SK-N-MC (cell line): ENCODE data around the gene ADCY3.

Experiments used
- DNase-seq: peaks from one replicate; pipeline ENCODE4 v3.0.0-alpha.2; 2011; ENCODE audit warnings: low read depth, low spot score
- H3K27ac ChIP-seq: fragments of 200-600 bp; sonication (generic); 2 replicates; pipeline ENCODE4 v1.5.1; 2016; ENCODE audit warnings: mixed run types
- H3K36me3 ChIP-seq: fragments of 200-600 bp; sonication (generic); 2 replicates; pipeline ENCODE4 v1.6.1; 2017; ENCODE audit warnings: antibody characterized with exemption, low read length, mixed read lengths; ENCODE audit not compliant: insufficient read depth
- H3K4me3 ChIP-seq: fragments of 200-600 bp; sonication (generic); 2 replicates; pipeline ENCODE4 v1.5.1; 2016
- H3K9ac ChIP-seq: fragments of 200-600 bp; sonication (generic); 2 replicates; pipeline ENCODE4 v1.8.0; 2017; ENCODE audit warnings: mixed run types, mixed read lengths; ENCODE audit not compliant: insufficient read length
- H3K9me3 ChIP-seq: fragments of 200-600 bp; sonication (generic); 2 replicates; pipeline ENCODE4 v1.6.1; 2017; ENCODE audit warnings: low read depth, mild to moderate bottlenecking, antibody characterized with exemption, low read length, moderate library complexity, mixed read lengths
- EZH2 ChIP-seq: fragments of 200-600 bp; sonication (generic); IDR thresholded peaks from one replicate; pipeline ENCODE4 v1.6.1; 2017; ENCODE audit warnings: antibody characterized with exemption
- FOXP2 ChIP-seq: optimal IDR thresholded peaks from 2 replicates; pipeline ENCODE3; 2011; ENCODE audit warnings: mild to moderate bottlenecking, moderate library complexity; ENCODE audit not compliant: insufficient read depth; ENCODE audit errors: extremely low read length, control extremely low read depth
- POLR2AphosphoS5 ChIP-seq: IDR thresholded peaks from 2 replicates; pipeline ENCODE4 v1.6.1; 2012; ENCODE audit warnings: mild to moderate bottlenecking, low read depth, low read length, borderline replicate concordance

The ADCY3 gene

GRCh38 chr2:24857746-24858145 lies 62.3 kb downstream of the ADCY3 start:
- no peak for DNase-seq
- TF ChIP-seq POLR2AphosphoS5 (no peak), FOXP2 (no peak), EZH2 (no peak)
- Histone ChIP-seq H3K36me3 (no peaks in the 10 kb centered on the region), H3K9ac (no peak overlapping the region), H3K4me3 (no peak overlapping the region), H3K27ac (no peak overlapping the region), H3K9me3 (no peaks in the 10 kb centered on the region)

- TF ChIP-seq POLR2AphosphoS5 (no peak), FOXP2 (no peak), EZH2 (no peak)
- Histone ChIP-seq H3K4me3 (no peak overlapping the region), H3K36me3 (no peaks in the 10 kb centered on the region), H3K9ac (no peak overlapping the region), H3K27ac (no peak overlapping the region), H3K9me3 (no peaks in the 10 kb centered on the region)
- no peak for DNase-seq
Measured at GRCh38 chr2:24856791-24857211, 63.2 kb downstream of the ADCY3 start.

GRCh38 chr2:24855726-24856125 lies 64.3 kb downstream of the ADCY3 start:
- Histone ChIP-seq H3K36me3 (no peaks in the 10 kb centered on the region), H3K9ac (no peak overlapping the region)
- no peak for DNase-seq

GRCh38 chr2:24855022-24855622 lies 64.9 kb downstream of the ADCY3 start:
- H3K4me3 ChIP-seq, result no peak overlapping the region
- no peak overlapping the region for H3K9ac ChIP-seq
- no peaks in the 10 kb centered on the region for H3K9me3 ChIP-seq
- no peak for DNase-seq
- no peaks in the 10 kb centered on the region for H3K36me3 ChIP-seq
- no peak for TF ChIP-seq POLR2AphosphoS5
- TF ChIP-seq FOXP2, result no peak
- no peak for TF ChIP-seq EZH2
- H3K27ac ChIP-seq, result no peak overlapping the region

More at GRCh38 chr2:24855726-24856125, 64.3 kb downstream of the ADCY3 start:
- Histone ChIP-seq H3K27ac (no peak overlapping the region), H3K4me3 (no peak overlapping the region), H3K9me3 (no peaks in the 10 kb centered on the region)
- TF ChIP-seq POLR2AphosphoS5 (no peak), FOXP2 (no peak), EZH2 (no peak)

GRCh38 chr2:24853996-24854395 lies 66.0 kb downstream of the ADCY3 start:
- H3K36me3 ChIP-seq, result no peaks in the 10 kb centered on the region
- H3K4me3 ChIP-seq, result no peak overlapping the region
- H3K9ac ChIP-seq, result no peak overlapping the region
- no peak overlapping the region for H3K27ac ChIP-seq
- no peak for TF ChIP-seq POLR2AphosphoS5
- no peak for TF ChIP-seq FOXP2
- no peak for TF ChIP-seq EZH2
- DNase-seq, result no peak
- no peaks in the 10 kb centered on the region for H3K9me3 ChIP-seq

- H3K4me3 ChIP-seq, result no peak overlapping the region
- H3K9ac ChIP-seq, result no peak overlapping the region
- DNase-seq, result no peak
- H3K27ac ChIP-seq, result no peak overlapping the region
- TF ChIP-seq EZH2 (no peak), FOXP2 (no peak), POLR2AphosphoS5 (no peak)
- no peaks in the 10 kb centered on the region for H3K9me3 ChIP-seq
- no peaks in the 10 kb centered on the region for H3K36me3 ChIP-seq
Measured at GRCh38 chr2:24853046-24853445, 67.0 kb downstream of the ADCY3 start.

- no peaks in the 10 kb centered on the region for H3K36me3 ChIP-seq
- no peak overlapping the region for H3K9ac ChIP-seq
- TF ChIP-seq POLR2AphosphoS5, result no peak
- TF ChIP-seq FOXP2, result no peak
- TF ChIP-seq EZH2, result no peak
- H3K4me3 ChIP-seq, result no peak overlapping the region
- H3K27ac ChIP-seq, result no peak overlapping the region
- DNase-seq, result no peak
- H3K9me3 ChIP-seq, result no peaks in the 10 kb centered on the region
Measured at GRCh38 chr2:24852431-24853020, 67.5 kb downstream of the ADCY3 start.

GRCh38 chr2:24852026-24852425 lies 68.0 kb downstream of the ADCY3 start:
- TF ChIP-seq EZH2 (no peak), FOXP2 (no peak), POLR2AphosphoS5 (no peak)
- H3K4me3 ChIP-seq, result no peak overlapping the region
- no peak for DNase-seq
- H3K9ac ChIP-seq, result no peak overlapping the region
- H3K9me3 ChIP-seq, result no peaks in the 10 kb centered on the region
- no peak overlapping the region for H3K27ac ChIP-seq
- H3K36me3 ChIP-seq, result no peaks in the 10 kb centered on the region

GRCh38 chr2:24850944-24851343 lies 69.1 kb downstream of the ADCY3 start:
- no peaks in the 10 kb centered on the region for H3K9me3 ChIP-seq
- DNase-seq, result no peak
- H3K27ac ChIP-seq, result no peak overlapping the region
- no peak overlapping the region for H3K9ac ChIP-seq
- H3K4me3 ChIP-seq, result no peak overlapping the region
- no peaks in the 10 kb centered on the region for H3K36me3 ChIP-seq
- TF ChIP-seq POLR2AphosphoS5 (no peak), EZH2 (no peak), FOXP2 (no peak)
